GM19025 (cell line): ENCODE measurements around the gene CDC42.

Experiments used
- ATAC-seq: cut with Tn5 transposase; IDR thresholded peaks from one replicate; pipeline ENCODE4 v1.9.1; 2021; ENCODE audit warnings: mild to moderate bottlenecking, low read depth, moderate library complexity; ENCODE audit not compliant: unreplicated experiment

The CDC42 gene

GRCh38 chr1:22104865-22105437 is 52.4 kb downstream of the CDC42 start:
- ATAC-seq: no peak

GRCh38 chr1:22105611-22106207 is 53.2 kb downstream of the CDC42 start:
- no peak for ATAC-seq

- no peak for ATAC-seq
These were observed 54.6 kb downstream of the CDC42 start for GRCh38 chr1:22107126-22107525.

- ATAC-seq: no peak
These were observed 56.0 kb downstream of the CDC42 start for GRCh38 chr1:22108339-22109105.

- ATAC-seq: no peak
These were observed 57.5 kb downstream of the CDC42 start for GRCh38 chr1:22110016-22110415.

GRCh38 chr1:22111115-22111514 is 58.6 kb downstream of the CDC42 start:
- ATAC-seq: no peak

GRCh38 chr1:22111620-22112019 is 59.1 kb downstream of the CDC42 start:
- no peak for ATAC-seq

GRCh38 chr1:22112554-22112953 is 60.0 kb downstream of the CDC42 start:
- ATAC-seq: no peak

GRCh38 chr1:22114083-22115012 is 61.8 kb downstream of the CDC42 start:
- no peak for ATAC-seq

GRCh38 chr1:22115286-22115685 is 62.8 kb downstream of the CDC42 start:
- no peak for ATAC-seq

- ATAC-seq: no peak
These were observed 64.7 kb downstream of the CDC42 start for GRCh38 chr1:22117238-22117637.

GRCh38 chr1:22117851-22118250 is 65.3 kb downstream of the CDC42 start:
- no peak for ATAC-seq

GRCh38 chr1:22118291-22118992 is 65.9 kb downstream of the CDC42 start:
- ATAC-seq: no peak

GRCh38 chr1:22119626-22120468 is 67.3 kb downstream of the CDC42 start:
- no peak for ATAC-seq

- ATAC-seq: no peak
These were observed 67.9 kb downstream of the CDC42 start for GRCh38 chr1:22120469-22120790.

GRCh38 chr1:22121421-22121911 is 69.0 kb downstream of the CDC42 start:
- no peak for ATAC-seq

- no peak for ATAC-seq
These were observed 70.0 kb downstream of the CDC42 start for GRCh38 chr1:22122273-22123070.

- no peak for ATAC-seq
These were observed 70.5 kb downstream of the CDC42 start for GRCh38 chr1:22123071-22123390.
